Right cardiac atrium (tissue), 5 donors: ENCODE measurements around the gene FRMD8. TPM values are rescaled to one million over a fixed set of nuclear protein-coding genes. Genes with fewer than 3 reads are reported as not detected.
A peak's percentile ranks its signal among the peaks of the same experiment; 100 is the strongest.

Experiments used
- ATAC-seq, 2 donors: fragments of 200-7000 bp; cut with Tn5 transposase; one replicate each; pipeline versions ENCODE4 v1.8.0 to v1.9.1; 2020; ENCODE audit warnings: moderate library complexity in 2 of 2, mild to moderate bottlenecking in 1 of 2
- DNase-seq, 3 donors: peaks; one replicate each; pipeline ENCODE4 v3.0.0-alpha.2; 2020
- H3K27ac ChIP-seq: one replicate; pipeline ENCODE4 v1.5.1; 2013; ENCODE audit warnings: mild to moderate bottlenecking, low read length, control low read depth, moderate library complexity
- H3K27me3 ChIP-seq: one replicate; pipeline ENCODE4 v1.6.1; 2013; ENCODE audit not compliant: control insufficient read depth, insufficient read depth
- H3K4me1 ChIP-seq: one replicate; pipeline ENCODE4 v1.6.1; 2013; ENCODE audit warnings: low read length; ENCODE audit not compliant: control insufficient read depth, insufficient read depth
- H3K4me3 ChIP-seq: one replicate; pipeline ENCODE4 v1.5.1; 2013; ENCODE audit warnings: low read length, control low read depth
- H3K9me3 ChIP-seq: one replicate; pipeline ENCODE4 v1.6.1; 2013; ENCODE audit warnings: low read length; ENCODE audit not compliant: control insufficient read depth
- WGBS: extraction: QIAGEN DNeasy Blood & Tissue Kit; methylation state at CpG from one replicate; pipeline ENCODE4 v1.1.7; 2013; 5-methylcytosine and 5-hydroxymethylcytosine counted together
- intact Hi-C, 4 donors: fragments of 100-400 bp; cut with DNase I; formaldehyde crosslinking; loops; one replicate each; pipeline versions ENCODE4 v1.11.0 to v1.14.0; 2022 to 2023
- polyA plus RNA-seq: library from polyadenylated mRNA; stranded (reverse); fragments of 200-250 nt; gene quantifications from one replicate; pipeline ENCODE4 v1.2.3, GENCODE V29; 2013
- total RNA-seq, 4 donors: library from RNA; stranded (reverse); fragmentation: NEBNext Ultra II Directional; extraction: Animal tissue kit (Norgen Biotek cat#: 25700); gene quantifications; one replicate each; pipeline ENCODE4 v1.2.1, GENCODE V29; 2021
- donor health status: healthy with polysubstance abuse.
- donor health status: DM: no; HTN: yes; CAD: no.
- donor health status: DM: no; HTN: no; CAD: no.
- donor health status: DM: no; HTN: yes; CAD: no; lungs with severe emphysema.
- donor health status: DM: yes; HTN: yes; CAD: no.

The FRMD8 gene
- total and polyA plus RNA-seq, 5 donors, result 9.3 to 16.1 (median 12.7) TPM

GRCh38 chr11:65415499-65416340, 29.3 kb downstream of the FRMD8 start:
- Histone ChIP-seq H3K27ac (peak overlapping the region; percentile 9), H3K4me1 (peaks cover 16% of the 10 kb centered on the region), H3K27me3 (no peaks in the 10 kb centered on the region), H3K4me3 (no peak overlapping the region), H3K9me3 (no peaks in the 10 kb centered on the region)
- ATAC-seq (no peak), DNase-seq (peak in 2 of 3 donors; percentile 15 to 43)
- 60% methylated on average over 11 of the region's 11 CpGs for WGBS
- intact Hi-C loops, result loop anchor here in 2 of 4 donors (5.0 kb wide), 2 partner anchors 92 to 97 kb away; no protein-coding TSS in a partner anchor

DNA sequence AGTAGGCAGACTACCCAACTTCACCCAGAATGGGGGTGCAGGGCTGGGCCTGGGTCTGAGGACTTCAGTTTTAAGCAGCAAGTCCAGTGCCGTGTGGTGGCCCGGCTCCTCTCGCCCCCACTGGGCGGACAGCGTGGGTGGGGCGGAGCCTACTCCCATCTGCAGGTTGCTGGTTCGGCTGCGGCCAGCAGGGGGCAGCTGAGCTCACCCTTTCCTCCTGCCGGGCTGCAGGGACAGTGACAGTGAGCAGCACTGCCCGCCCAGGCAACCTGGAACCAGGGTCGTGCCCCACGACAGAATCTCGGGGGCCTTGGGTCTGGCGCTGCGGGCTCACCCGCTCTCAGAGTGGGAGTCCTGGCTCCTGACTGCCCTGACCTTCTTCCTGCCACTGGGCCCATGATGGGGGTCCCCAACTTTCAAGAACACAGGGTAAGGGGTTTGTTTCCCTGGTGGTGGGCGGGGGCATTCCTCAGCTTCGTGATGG, 29.9 kb downstream of the FRMD8 start:
- DNase-seq, result peak; percentile 91 to 98 (median 97)
- peak; percentile 42 for ATAC-seq
- peak overlapping the region; percentile 95 for H3K27ac ChIP-seq
- H3K4me3 ChIP-seq, result peak overlapping the region; percentile 16
- no peaks in the 10 kb centered on the region for H3K9me3 ChIP-seq
- no peaks in the 10 kb centered on the region for H3K27me3 ChIP-seq
- H3K4me1 ChIP-seq, result peaks cover 16% of the 10 kb centered on the region
- intact Hi-C loops, result loop anchor here in 2 of 4 donors (5.0 kb wide), 2 partner anchors 91 to 96 kb away; no protein-coding TSS in a partner anchor
- 3% methylated on average over 18 of the region's 18 CpGs for WGBS

GRCh38 chr11:65416841-65417701, 30.6 kb downstream of the FRMD8 start:
- WGBS, result 27% methylated on average over 14 of the region's 14 CpGs
- Histone ChIP-seq H3K4me3 (peak overlapping the region; percentile 16), H3K9me3 (no peaks in the 10 kb centered on the region), H3K27me3 (no peaks in the 10 kb centered on the region), H3K4me1 (peaks cover 16% of the 10 kb centered on the region), H3K27ac (peak overlapping the region; percentile 95)
- intact Hi-C loops, result loop anchor here in 2 of 4 donors (5.0 kb wide), 2 partner anchors 90 to 95 kb away; no protein-coding TSS in a partner anchor
- ATAC-seq, result no peak
- peak; percentile 46 to 78 (median 76) for DNase-seq

DNA sequence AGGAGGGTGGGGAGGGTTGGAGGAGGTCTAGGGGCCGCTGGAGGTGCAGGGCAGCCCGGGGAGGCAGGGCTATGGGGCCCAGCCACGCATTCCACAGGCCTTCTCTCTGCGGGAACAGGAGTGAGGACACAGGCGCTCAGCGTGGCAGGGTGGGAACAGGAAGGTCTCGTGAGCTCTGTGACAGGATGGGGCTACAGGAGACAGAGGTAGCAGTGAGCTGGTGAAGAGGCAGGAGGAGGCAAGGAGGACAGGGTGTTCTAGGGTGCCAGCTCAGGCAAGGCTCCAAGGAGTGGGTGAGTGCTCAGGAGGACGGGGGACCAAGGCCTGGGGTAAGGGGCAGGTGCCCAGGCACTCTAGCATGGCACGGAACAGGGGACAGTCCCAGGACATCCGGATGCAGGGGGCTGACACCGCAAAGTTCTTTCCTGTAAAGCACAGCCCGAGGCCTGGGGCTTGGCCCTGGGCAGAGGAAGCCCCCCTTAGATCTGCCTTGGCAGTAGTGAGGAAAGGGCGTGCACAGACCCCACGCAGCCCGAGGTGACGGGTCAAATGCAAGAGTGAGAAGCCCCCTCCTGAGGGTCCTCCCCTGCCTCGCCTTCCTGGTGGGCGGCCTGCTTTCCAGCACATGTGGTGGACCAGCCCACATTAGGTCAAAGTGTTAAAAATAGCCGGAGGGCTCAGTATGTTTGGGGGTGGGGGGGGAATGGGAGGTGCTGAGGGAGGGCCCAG, 31.4 kb downstream of the FRMD8 start:
- ATAC-seq (peak; percentile 2 to 3), DNase-seq (peak; percentile 66 to 85 (median 85))
- Histone ChIP-seq H3K27me3 (no peaks in the 10 kb centered on the region), H3K4me1 (peaks cover 14% of the 10 kb centered on the region), H3K4me3 (no peak overlapping the region), H3K27ac (peak overlapping the region; percentile 95), H3K9me3 (no peaks in the 10 kb centered on the region)
- WGBS, result 9% methylated on average over 19 of the region's 19 CpGs
- intact Hi-C loops, result loop anchor here in 3 of 4 donors (2.0 to 5.0 kb wide), 3 partner anchors 81 to 94 kb away; partner anchors contain the start of gene MALAT1 (in 1 of the 3)

- H3K27ac ChIP-seq, result peak overlapping the region; percentile 95
- intact Hi-C loops, result loop anchor here in 3 of 4 donors (2.0 to 5.0 kb wide), 3 partner anchors 80 to 94 kb away; partner anchors contain the start of gene MALAT1 (in 1 of the 3)
- whole genome bisulfite sequencing, result 0% methylated on average over 4 of the region's 4 CpGs
- H3K27me3 ChIP-seq, result no peaks in the 10 kb centered on the region
- no peaks in the 10 kb centered on the region for H3K9me3 ChIP-seq
- peaks cover 14% of the 10 kb centered on the region for H3K4me1 ChIP-seq
- ATAC-seq, result no peak
- no peak overlapping the region for H3K4me3 ChIP-seq
- DNase-seq, result no peak
These were observed 31.9 kb downstream of the FRMD8 start for GRCh38 chr11:65418431-65418680.

DNA sequence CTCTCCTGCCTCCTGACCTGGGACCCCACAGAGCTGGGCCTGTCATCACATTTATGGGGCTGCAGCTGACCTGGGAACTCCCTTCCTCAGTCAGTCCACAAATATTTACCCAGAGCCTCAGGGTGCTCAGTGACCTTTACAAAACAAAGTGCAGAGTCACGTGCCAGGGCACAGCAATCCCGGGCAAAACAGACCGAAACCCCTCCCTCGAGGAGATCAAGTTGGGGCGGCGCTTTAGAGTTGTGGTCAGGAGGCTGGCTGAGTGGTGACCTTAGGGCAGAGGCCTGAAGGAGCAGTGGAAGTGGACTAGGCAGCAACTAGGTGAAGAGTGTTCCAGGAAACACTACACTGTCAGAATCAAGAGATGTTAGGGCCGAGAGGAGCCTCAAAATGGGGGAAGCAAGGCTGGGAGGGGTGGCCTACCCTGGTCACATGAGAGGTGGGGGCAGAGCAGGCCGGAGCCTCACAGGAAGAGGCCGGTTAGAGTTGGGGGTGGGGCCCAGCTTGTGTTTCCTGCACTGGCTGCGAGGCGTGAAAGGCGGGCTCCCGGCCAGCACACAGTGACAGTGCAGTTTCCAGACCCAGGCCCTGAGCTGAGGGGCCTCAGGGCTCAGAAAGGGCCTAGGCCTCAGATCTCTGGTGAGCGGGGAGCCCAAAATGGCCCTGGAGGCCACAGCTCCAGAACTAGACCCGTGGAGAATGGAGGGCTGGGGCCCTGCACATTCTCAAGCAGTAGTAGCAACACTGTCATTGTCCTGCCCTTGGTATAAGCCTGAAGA, 32.4 kb downstream of the FRMD8 start:
- intact Hi-C loops, result loop anchor here in 3 of 4 donors (2.0 to 5.0 kb wide), 3 partner anchors 80 to 93 kb away; partner anchors contain the start of gene MALAT1 (in 1 of the 3)
- Histone ChIP-seq H3K4me1 (peaks cover 14% of the 10 kb centered on the region), H3K9me3 (no peaks in the 10 kb centered on the region), H3K4me3 (peak overlapping the region; percentile 43), H3K27me3 (no peaks in the 10 kb centered on the region), H3K27ac (peak overlapping the region; percentile 95)
- peak; percentile 99 to 100 (median 99) for DNase-seq
- ATAC-seq, result peak; percentile 63
- under 1% methylated on average over 15 of the region's 15 CpGs for whole genome bisulfite sequencing

GRCh38 chr11:65419460-65419771, 33.0 kb downstream of the FRMD8 start:
- ATAC-seq (no peak), DNase-seq (peak in 2 of 3 donors; percentile 65 to 67)
- peaks cover 14% of the 10 kb centered on the region for H3K4me1 ChIP-seq
- no peaks in the 10 kb centered on the region for H3K27me3 ChIP-seq
- peak overlapping the region; percentile 95 for H3K27ac ChIP-seq
- WGBS, result 23% methylated on average over 7 of the region's 7 CpGs
- H3K4me3 ChIP-seq, result peak overlapping the region; percentile 43
- intact Hi-C loops, result loop anchor here in 3 of 4 donors (2.0 to 5.0 kb wide), 3 partner anchors 79 to 93 kb away; partner anchors contain the start of gene MALAT1 (in 1 of the 3)
- no peaks in the 10 kb centered on the region for H3K9me3 ChIP-seq

- intact Hi-C loops, result loop anchor here in 3 of 4 donors (2.0 to 5.0 kb wide), 4 partner anchors 77 to 92 kb away; partner anchors contain the start of gene MALAT1 (in 2 of the 3)
- peaks cover 14% of the 10 kb centered on the region for H3K4me1 ChIP-seq
These were observed 33.5 kb downstream of the FRMD8 start for GRCh38 chr11:65419772-65420481.

GRCh38 chr11:65420506-65420905, 34.1 kb downstream of the FRMD8 start:
- ATAC-seq (no peak), DNase-seq (peak in 2 of 3 donors; percentile 9 to 26)
- 78% methylated on average over 2 of the region's 2 CpGs for WGBS
- no peak overlapping the region for H3K4me3 ChIP-seq
- H3K4me1 ChIP-seq, result peaks cover 14% of the 10 kb centered on the region
- no peaks in the 10 kb centered on the region for H3K9me3 ChIP-seq
- intact Hi-C loops, result loop anchor here in 1 of 4 donors (5.0 kb wide), 1 partner anchor 77 kb away; the partner anchor contains the start of gene MALAT1
- peak overlapping the region; percentile 95 for H3K27ac ChIP-seq
- no peaks in the 10 kb centered on the region for H3K27me3 ChIP-seq

More at GRCh38 chr11:65419772-65420481, 33.5 kb downstream of the FRMD8 start:
- ATAC-seq (peak; percentile 40 to 54), DNase-seq (peak; percentile 92 to 97 (median 95))
- Histone ChIP-seq H3K9me3 (no peaks in the 10 kb centered on the region), H3K27me3 (no peaks in the 10 kb centered on the region), H3K27ac (peak overlapping the region; percentile 95), H3K4me3 (no peak overlapping the region)
- WGBS, result under 1% methylated on average over 6 of the region's 6 CpGs
